Measurements from ENCODE around the gene PI4KB. TPM values are rescaled to one million over a fixed set of nuclear protein-coding genes. Genes with fewer than 3 reads are reported as not detected.

PI4KB gene
- total and polyA plus RNA-seq, 2 of the 4 experiments (the other 2 are of a cell fraction), result 82.4 to 94.5 TPM

GRCh38 chr1:151343587-151343986 is 16.4 kb upstream of the PI4KB start:
- ATAC-seq (ENCODE audit: low read depth) (no peak), DNase-seq (no peak)
- Histone ChIP-seq H3K23ac (ENCODE audit: low read depth, low read length) (no peak overlapping the region), H2BK20ac (ENCODE audit: low read depth, low read length) (no peak overlapping the region), H3K56ac (ENCODE audit: extremely low read depth, insufficient read depth, low read length) (no peak overlapping the region), H3K79me1 (ENCODE audit: low read depth in 1 of 2, low read length in 2 of 2) (peaks cover 12 to 22% of the 10 kb centered on the region in 2 experiments), H4K91ac (ENCODE audit: insufficient read depth, low read depth, low read length) (no peak overlapping the region), H3K9me3 (ENCODE audit: control insufficient read depth, insufficient read depth, low read length) (no peaks in the 10 kb centered on the region), H2BK5ac (ENCODE audit: low read depth, low read length, poor library complexity, severe bottlenecking) (no peak overlapping the region), H3K9me1 (ENCODE audit: insufficient read depth, low read length) (peaks cover 10% of the 10 kb centered on the region), H2BK15ac (ENCODE audit: low read depth, low read length) (no peak overlapping the region), H3K27me3 (ENCODE audit: control insufficient read depth, insufficient read depth, low read length) (no peaks in the 10 kb centered on the region), H3K4me3 (ENCODE audit: insufficient read depth, low read depth, low read length) (no peak overlapping the region), H4K20me1 (ENCODE audit: insufficient read depth, low read length) (no peaks in the 10 kb centered on the region), H2AK9ac (replicated peaks; ENCODE audit: low read depth, low read length, poor library complexity) (no peak overlapping the region), H3K4ac (ENCODE audit: low read depth, low read length) (no peak overlapping the region), H3K14ac (replicated peaks; ENCODE audit: low read depth, low read length) (no peak overlapping the region), H2BK120ac (ENCODE audit: low read depth, low read length) (no peak overlapping the region), H3K4me1 (ENCODE audit: control insufficient read depth, insufficient read depth, low read length) (peaks cover 7% of the 10 kb centered on the region), H2AK5ac (ENCODE audit: low read depth, low read length) (no peak overlapping the region), H3K18ac (ENCODE audit: low read depth, low read length) (no peak overlapping the region), H2AFZ (replicated peaks; ENCODE audit: low read length, poor library complexity) (no peak overlapping the region), H3K9ac (ENCODE audit: low read depth, low read length) (no peak overlapping the region), H3K4me2 (ENCODE audit: low read depth, low read length) (no peak overlapping the region), H3K27ac (ENCODE audit: insufficient read depth, low read length) (no peak overlapping the region), H3K36me3 (ENCODE audit: control insufficient read depth, insufficient read depth, low read length) (peaks cover 23% of the 10 kb centered on the region), H4K8ac (ENCODE audit: low read depth in 2 of 2, low read length in 2 of 2) (no peak overlapping the region), H4K5ac (ENCODE audit: low read depth, low read length) (no peak overlapping the region)
- ChIA-PET CTCF (no interaction called here), POLR2A (ENCODE audit: unreplicated experiment) (interaction anchor here (0.6 kb wide), 1 partner anchor 89 kb away, joined by 7 read pairs; the partner anchor contains the start of gene PSMD4)
- in situ Hi-C loops (cut with MboI; ENCODE audit: low sequenced_read_pairs) (loop anchor here (5.0 kb wide), 1 partner anchor 41 kb away; no protein-coding TSS in a partner anchor), intact Hi-C loops (cut with micrococcal nuclease) (loop anchor here (5.0 kb wide), 1 partner anchor 146 kb away; the partner anchor contains the start of gene PIP5K1A), dilution Hi-C loops (cut with HindIII; ENCODE audit: low sequenced_read_pairs, unreplicated experiment) (no loop called here)
- no TSS peak for BruUV-seq (replicated peaks)
- WGBS, 2 experiments (ENCODE audit: extremely low coverage in 2 of 2, insufficient read length in 1 of 2), result 57% methylated on average over 2 of the region's 9 CpGs; no CpG with 5 or more reads in 1 of the 2 experiments
- TF ChIP-seq RAD21 (IDR thresholded peaks at IDR 0.05; ENCODE audit: low read length), result no peak
- no peak for TF ChIP-seq MXI1 (IDR thresholded peaks at IDR 0.05; ENCODE audit: borderline replicate concordance, low read depth, low read length)
- TF ChIP-seq POLR2A (IDR thresholded peaks at IDR 0.05; ENCODE audit: low read depth, low read length), result no peak

Measured in IMR-90 (cell line).